Mucosa of rectum (tissue), 2 donors: Measurements from ENCODE around the gene CIAO3.
A peak's percentile ranks its signal among the peaks of the same experiment; 100 is the strongest.
"Not testable (repeated sequence)": the region's sequence is repeated elsewhere in the genome, so short reads cannot be mapped to it uniquely, and the experiment has no call there.

Source experiments
- H3K27ac ChIP-seq, 2 donors: one replicate each; pipeline ENCODE4 v1.7.0; 2013; ENCODE audit warnings: inconsistent platforms in 2 of 2, low read depth in 2 of 2, low read length in 2 of 2
- H3K27me3 ChIP-seq, 2 donors: one replicate each; pipeline ENCODE4 v1.7.0; 2013; ENCODE audit warnings: low read length in 2 of 2; ENCODE audit not compliant: control insufficient read depth in 2 of 2, insufficient read depth in 2 of 2
- H3K36me3 ChIP-seq, 2 donors: one replicate each; pipeline ENCODE4 v1.7.0; 2013; ENCODE audit warnings: low read length in 2 of 2; ENCODE audit not compliant: control insufficient read depth in 2 of 2, insufficient read depth in 2 of 2
- H3K4me1 ChIP-seq, 2 donors: one replicate each; pipeline ENCODE4 v1.7.0; 2013; ENCODE audit warnings: low read length in 2 of 2, mild to moderate bottlenecking in 1 of 2; ENCODE audit not compliant: control insufficient read depth in 2 of 2, insufficient read depth in 2 of 2
- H3K4me3 ChIP-seq, 2 donors: one replicate each; pipeline ENCODE4 v1.7.0; 2013; ENCODE audit warnings: low read length in 2 of 2
- H3K9ac ChIP-seq, 2 donors: one replicate each; pipeline ENCODE4 v1.7.0; 2013; ENCODE audit warnings: low read length in 2 of 2, low read depth in 1 of 2, mild to moderate bottlenecking in 1 of 2
- H3K9me3 ChIP-seq, 2 donors: one replicate each; pipeline ENCODE4 v1.7.0; 2013; ENCODE audit warnings: low read length in 2 of 2; ENCODE audit not compliant: control insufficient read depth in 2 of 2
- donor health status: healthy.
- donor health status: Normal muscosa, but diverticular disease.

CIAO3 gene

DNA sequence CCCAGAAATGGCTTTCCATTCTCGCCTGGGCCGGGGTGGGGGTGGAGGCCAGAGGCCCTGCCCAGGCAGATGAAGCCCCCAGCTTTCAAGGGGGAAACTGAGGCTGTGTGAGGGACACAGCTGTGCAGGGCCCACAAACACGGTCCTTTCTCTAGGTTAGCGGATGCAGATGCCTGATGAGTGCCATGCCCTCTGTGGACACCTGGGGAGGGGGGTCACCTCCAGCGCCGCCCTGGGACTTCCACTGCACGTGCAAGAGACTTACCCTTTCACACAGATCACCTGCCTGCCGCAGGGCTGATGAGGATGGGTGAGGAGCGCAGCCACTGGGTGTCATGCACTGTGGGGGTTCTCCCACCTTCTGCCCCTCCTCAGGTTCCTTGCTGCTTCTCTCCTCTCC is 22.4 kb downstream of the CIAO3 start:
- peaks cover 10 to 12% of the 10 kb centered on the region in 2 donors for H3K27me3 ChIP-seq
- no peaks in the 10 kb centered on the region for H3K9me3 ChIP-seq
- H3K4me1 ChIP-seq = peaks cover 44 to 47% of the 10 kb centered on the region in 2 donors
- H3K27ac ChIP-seq = no peak overlapping the region
- peak overlapping the region in 1 of 2 donors; percentile 26 for H3K4me3 ChIP-seq
- no peaks in the 10 kb centered on the region for H3K36me3 ChIP-seq
- H3K9ac ChIP-seq = no peak overlapping the region

DNA sequence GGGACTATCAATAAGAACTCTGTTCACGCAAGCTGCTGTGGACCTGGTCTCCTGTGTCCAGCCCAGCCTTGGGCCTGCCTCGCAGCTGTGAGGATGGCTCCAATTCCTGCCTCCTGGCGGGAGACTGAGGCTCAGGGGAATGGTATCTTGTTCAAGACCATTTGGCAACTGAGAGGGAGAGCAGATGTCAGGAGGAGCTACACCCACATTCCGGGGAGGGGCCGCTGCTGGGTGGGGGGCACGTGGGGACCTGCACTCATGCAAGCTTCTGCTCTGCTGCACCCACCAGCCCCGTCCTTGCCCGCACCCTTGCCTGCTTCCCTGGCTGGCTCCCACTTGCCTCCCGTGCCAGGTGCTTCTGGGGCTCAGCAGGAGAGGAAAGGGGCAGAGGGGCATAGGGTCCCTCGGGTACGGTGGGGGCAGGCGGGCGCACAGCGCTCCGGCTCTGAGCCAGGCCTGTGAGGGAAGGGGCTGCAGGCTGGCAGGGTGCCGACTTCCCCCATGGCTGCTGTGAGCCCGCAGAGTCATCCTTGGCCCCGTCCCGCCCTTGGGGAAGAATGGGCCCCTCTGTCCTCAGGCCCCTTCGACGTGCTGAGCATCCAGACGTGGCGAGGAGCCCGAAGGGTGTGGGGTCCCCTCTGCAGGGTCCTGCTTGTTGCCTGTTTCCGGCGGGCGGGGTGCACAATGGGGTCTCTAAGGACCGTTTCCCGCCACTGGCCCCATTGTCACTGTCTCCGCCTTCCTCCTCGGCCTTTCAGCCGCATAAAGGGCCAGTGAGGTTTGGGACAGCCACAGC is 23.1 kb downstream of the CIAO3 start:
- H3K4me3 ChIP-seq = no peak overlapping the region
- peaks cover 44 to 47% of the 10 kb centered on the region in 2 donors for H3K4me1 ChIP-seq
- no peak overlapping the region for H3K27ac ChIP-seq
- peaks cover 10 to 12% of the 10 kb centered on the region in 2 donors for H3K27me3 ChIP-seq
- no peak overlapping the region for H3K9ac ChIP-seq
- H3K9me3 ChIP-seq = no peaks in the 10 kb centered on the region
- H3K36me3 ChIP-seq = no peaks in the 10 kb centered on the region

DNA sequence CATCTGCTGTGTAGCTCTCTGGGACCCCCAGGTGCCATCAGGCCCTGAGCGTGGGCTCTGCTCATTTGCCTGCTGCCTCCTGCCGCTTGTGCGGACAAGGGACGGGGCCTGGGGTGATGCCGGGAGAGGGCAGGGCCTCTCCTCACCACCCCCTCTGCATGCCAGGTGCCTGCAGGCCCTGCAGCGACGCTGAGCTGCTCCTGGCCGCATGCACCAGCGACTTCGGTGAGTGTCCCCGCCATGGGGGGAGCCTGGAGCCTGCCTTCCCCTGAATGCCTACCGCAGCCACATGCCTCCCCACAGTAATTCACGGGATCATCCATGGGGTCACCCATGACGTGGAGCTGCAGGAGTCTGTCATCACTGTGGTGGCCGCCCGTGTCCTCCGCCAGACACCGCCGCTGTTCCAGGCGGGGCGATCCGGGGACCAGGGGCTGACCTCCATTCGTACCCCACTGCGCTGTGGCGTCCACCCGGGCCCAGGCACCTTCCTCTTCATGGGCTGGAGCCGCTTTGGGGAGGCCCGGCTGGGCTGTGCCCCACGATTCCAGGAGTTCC is 23.9 kb downstream of the CIAO3 start:
- no peaks in the 10 kb centered on the region for H3K36me3 ChIP-seq
- H3K27ac ChIP-seq = no peak overlapping the region
- H3K9ac ChIP-seq = no peak overlapping the region
- H3K27me3 ChIP-seq = peaks cover 10 to 12% of the 10 kb centered on the region in 2 donors
- no peak overlapping the region for H3K4me3 ChIP-seq
- peaks cover 43 to 47% of the 10 kb centered on the region in 2 donors for H3K4me1 ChIP-seq
- H3K9me3 ChIP-seq = no peaks in the 10 kb centered on the region

DNA sequence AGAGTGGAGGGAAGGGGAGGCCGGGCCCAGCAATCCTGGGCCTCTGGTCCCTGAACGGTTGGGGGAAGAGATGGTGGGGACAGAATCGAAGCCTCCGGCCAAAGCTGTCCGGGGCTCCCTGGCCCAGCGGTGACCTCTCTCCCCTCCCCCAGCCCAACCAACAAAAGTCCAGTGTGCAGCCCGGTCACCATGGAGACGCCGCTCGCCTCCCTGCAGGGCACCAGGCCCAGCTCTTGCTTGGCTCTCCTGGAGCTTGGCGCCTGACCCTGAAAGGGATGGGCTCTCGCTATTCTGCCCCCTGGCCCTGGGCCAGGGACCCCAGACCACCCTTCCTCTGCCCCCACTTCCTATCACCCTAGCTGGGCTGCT is 24.6 kb downstream of the CIAO3 start:
- Histone ChIP-seq H3K4me3 (peak overlapping the region in 1 of 2 donors; percentile 37), H3K27me3 (peaks cover 11 to 15% of the 10 kb centered on the region in 2 donors), H3K9me3 (no peaks in the 10 kb centered on the region), H3K9ac (peak overlapping the region in 1 of 2 donors; percentile 20), H3K27ac (no peak overlapping the region), H3K4me1 (peaks cover 38 to 41% of the 10 kb centered on the region in 2 donors), H3K36me3 (no peaks in the 10 kb centered on the region)

DNA sequence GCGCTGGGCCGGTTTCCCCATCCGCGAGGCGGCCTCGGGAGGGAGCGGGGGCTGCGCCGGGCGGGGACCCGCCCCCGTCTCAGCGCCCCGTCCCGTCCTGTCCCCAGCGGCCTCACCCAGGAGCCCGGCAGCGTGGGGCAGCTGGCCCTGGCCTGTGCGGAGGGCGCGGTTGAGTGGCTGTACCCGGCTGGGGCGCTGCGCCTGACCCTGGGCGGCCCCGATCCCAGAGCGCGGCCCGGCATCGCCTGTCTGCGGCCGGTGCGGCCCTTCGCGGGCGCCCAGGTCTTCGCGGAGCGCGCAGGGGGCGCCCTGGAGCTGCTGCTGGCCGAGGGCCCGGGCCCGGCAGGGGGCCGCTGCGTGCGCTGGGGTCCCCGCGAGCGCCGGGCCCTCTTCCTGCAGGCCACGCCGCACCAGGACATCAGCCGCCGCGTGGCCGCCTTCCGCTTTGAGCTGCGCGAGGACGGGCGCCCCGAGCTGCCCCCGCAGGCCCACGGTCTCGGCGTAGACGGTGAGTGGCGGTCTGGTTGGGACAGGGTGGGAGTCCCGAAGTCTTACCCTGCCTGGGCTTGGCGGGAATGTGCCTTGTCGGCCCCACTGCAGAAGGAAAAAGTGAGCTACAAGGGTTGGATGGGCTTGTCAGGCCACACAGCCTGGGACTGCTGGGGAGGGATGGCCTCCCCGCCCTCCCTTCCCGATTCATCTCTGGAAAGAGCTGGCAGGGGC is 25.2 kb downstream of the CIAO3 start:
- H3K27me3 ChIP-seq = peaks cover 13 to 21% of the 10 kb centered on the region in 2 donors

DNA sequence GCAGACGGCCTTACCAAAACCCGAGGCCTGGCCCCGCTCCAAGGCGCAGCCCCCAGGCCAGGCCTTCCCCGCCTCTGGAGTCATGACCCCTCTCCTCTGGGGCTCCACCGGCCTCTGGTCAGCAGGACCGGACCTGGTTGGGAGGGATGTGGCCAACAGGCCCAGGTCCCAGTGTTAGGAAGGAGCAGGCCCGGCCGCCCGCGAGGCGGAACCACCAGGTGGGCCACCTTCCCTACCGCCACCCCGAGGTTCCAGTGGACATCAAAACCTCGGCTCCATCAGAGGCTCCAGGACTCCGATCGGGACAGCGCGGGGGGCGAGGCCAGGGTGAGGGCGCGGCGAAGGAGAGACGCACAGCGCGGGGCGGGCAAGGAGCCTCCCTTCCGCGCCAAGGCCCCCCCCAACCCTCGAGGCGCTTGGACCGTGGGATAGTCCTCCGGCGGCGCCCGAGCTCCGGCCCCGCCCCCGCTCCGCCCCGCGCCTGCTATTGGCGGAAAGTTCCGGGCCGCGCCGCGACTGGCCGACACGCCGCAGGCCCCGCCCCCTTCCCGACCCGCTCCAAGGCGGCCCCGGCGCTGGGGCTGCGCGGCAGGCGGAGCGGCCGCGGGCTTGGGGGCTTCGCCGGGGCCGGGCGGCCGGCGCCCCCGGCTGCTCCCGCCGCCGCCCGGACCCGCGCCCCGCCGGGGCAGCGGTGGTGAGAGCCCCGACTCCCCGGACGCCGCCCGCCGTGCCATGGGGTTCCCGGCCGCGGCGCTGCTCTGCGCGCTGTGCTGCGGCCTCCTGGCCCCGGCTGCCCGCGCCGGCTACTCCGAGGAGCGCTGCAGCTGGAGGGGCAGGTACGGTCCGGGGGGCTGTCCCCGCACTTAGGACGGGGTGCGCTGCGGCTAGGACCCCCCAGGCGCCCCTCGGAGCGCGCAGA is 26.0 kb downstream of the CIAO3 start, which contains the start of gene METRN:
Gene METRN (plus strand): TSS at position 561 of the 919 bp plus-strand sequence. CDS start 172 bp downstream, at position 733.
- Histone ChIP-seq H3K4me3 (peak within 1 kb of the TSS; percentile 48 to 61), H3K9ac (peak within 1 kb of the TSS in 1 of 2 donors; percentile 43), H3K9me3 (no peaks in the 10 kb centered on the region), H3K36me3 (no peaks in the 10 kb centered on the region), H3K27ac (no peak within 1 kb of the TSS), H3K4me1 (peaks cover 28 to 31% of the 10 kb centered on the region in 2 donors), H3K27me3 (peaks cover 13 to 28% of the 10 kb centered on the region in 2 donors)

More for the DNA sequence above, 25.2 kb downstream of the CIAO3 start:
- no peak overlapping the region for H3K27ac ChIP-seq
- no peaks in the 10 kb centered on the region for H3K9me3 ChIP-seq
- H3K4me3 ChIP-seq = peak overlapping the region; percentile 48 to 61
- H3K36me3 ChIP-seq = no peaks in the 10 kb centered on the region
- H3K4me1 ChIP-seq = peaks cover 36 to 39% of the 10 kb centered on the region in 2 donors
- H3K9ac ChIP-seq = peak overlapping the region in 1 of 2 donors; percentile 43

DNA sequence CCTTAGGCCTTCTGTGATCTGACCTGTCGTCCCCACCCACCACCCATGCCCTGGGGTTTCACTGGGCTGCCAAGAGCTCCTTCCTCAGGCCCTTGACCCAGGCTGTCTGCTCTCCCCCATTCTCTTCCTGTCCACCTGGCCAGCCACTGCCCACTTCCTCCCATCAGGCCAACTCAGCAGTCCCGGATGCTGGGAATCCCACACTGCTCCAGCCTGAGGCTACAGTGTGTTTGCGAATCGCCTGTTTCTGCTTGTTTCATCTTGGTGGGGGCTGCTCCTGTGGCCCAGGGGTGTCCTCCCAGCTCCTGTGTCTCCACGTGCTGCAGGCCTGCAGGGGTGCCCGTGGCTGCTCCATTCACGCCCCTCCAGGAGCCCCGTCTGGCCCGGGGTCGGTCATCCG is 26.7 kb downstream of the CIAO3 start:
- no peak overlapping the region for H3K9ac ChIP-seq
- no peaks in the 10 kb centered on the region for H3K9me3 ChIP-seq
- H3K36me3 ChIP-seq = no peaks in the 10 kb centered on the region
- peaks cover 21 to 25% of the 10 kb centered on the region in 2 donors for H3K4me1 ChIP-seq
- no peak overlapping the region for H3K27ac ChIP-seq
- H3K27me3 ChIP-seq = peaks cover 18 to 33% of the 10 kb centered on the region in 2 donors
- H3K4me3 ChIP-seq = no peak overlapping the region

DNA sequence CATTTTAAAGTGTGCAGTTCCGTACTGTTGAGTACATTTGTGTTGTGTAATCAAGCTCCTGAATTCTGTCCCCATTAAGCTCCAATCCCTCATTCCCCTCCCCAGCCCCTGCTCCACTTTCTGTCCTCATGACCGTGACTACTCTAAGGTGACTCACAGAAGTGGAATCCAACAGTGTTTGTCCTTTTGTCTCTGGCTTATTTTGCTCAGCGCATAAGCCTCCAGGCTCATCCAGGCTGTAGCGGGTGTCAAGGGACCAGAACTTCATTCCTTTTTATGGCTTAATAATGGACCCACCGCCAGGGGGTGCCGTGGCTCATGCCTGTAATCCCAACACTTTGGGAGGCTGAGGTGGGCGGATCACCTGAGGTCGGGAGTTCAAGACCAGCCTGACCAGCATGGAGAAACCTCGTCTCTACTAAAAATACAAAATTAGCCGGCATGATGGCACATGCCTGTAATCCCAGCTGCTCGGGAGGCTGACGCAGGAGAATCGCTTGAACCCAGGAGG is 28.0 kb downstream of the CIAO3 start:
- H3K4me1 ChIP-seq = peaks cover 12 to 13% of the 10 kb centered on the region in 2 donors
- H3K9ac ChIP-seq, H3K4me3 ChIP-seq, H3K27ac ChIP-seq, H3K9me3 ChIP-seq, H3K36me3 ChIP-seq: not testable (repeated sequence)
- H3K27me3 ChIP-seq = peaks cover 24 to 44% of the 10 kb centered on the region in 2 donors

DNA sequence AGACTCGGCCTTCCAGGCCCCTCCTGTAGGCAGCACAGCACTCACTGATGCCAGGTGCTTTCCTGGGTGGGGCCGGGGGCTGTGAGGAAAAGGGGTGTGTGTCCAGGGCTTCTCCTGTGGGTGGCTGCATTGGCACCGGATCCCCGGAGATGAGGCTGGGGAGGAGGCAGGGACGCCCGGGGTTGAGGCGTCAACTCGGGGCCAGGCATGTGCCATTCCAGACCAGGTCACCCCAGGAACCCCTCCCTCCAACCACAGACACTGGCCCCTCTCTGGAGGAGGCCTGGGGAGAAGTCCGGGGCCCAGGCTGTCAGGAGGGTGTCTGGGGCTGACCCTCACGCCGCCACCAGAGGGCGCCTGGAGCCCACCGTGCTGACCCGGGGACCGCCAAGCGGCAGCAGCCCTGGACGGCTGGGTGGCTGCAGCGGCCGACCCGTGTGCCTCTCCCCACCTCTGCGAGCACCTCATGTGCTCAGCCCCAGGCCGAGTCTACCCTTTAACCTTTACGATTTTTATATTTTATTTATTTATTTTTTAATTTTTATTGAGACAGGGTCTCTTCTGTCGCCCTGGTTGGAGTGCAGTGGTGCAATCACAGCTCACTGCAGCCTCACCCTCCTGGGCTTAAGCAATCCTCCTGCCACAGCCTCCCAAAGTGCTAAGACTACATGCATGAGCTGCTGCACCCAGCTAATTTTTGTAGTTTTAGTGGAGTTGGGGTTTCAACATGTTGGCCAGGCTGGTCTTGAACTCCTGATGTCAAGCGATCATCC is 29.1 kb downstream of the CIAO3 start:
- peaks cover 29 to 52% of the 10 kb centered on the region in 2 donors for H3K27me3 ChIP-seq
- no peak overlapping the region for H3K9ac ChIP-seq
- no peaks in the 10 kb centered on the region for H3K36me3 ChIP-seq
- no peak overlapping the region for H3K4me3 ChIP-seq
- no peaks in the 10 kb centered on the region for H3K9me3 ChIP-seq
- no peak overlapping the region for H3K27ac ChIP-seq
- peaks cover 12 to 13% of the 10 kb centered on the region in 2 donors for H3K4me1 ChIP-seq
